GM19328 (cell line): ENCODE data around the gene PLCB1.

Source experiments
- ATAC-seq: cut with Tn5 transposase; IDR thresholded peaks from one replicate; pipeline ENCODE4 v1.9.1; 2021; ENCODE audit warnings: mild to moderate bottlenecking, moderate library complexity; ENCODE audit not compliant: unreplicated experiment

Gene PLCB1

GRCh38 chr20:8210749-8211148 is 78.7 kb downstream of the PLCB1 start:
- no peak for ATAC-seq

- ATAC-seq = no peak
Observed at GRCh38 chr20:8212286-8212685, 80.2 kb downstream of the PLCB1 start.

GRCh38 chr20:8213270-8213669 is 81.2 kb downstream of the PLCB1 start:
- no peak for ATAC-seq

- peak; percentile 82 for ATAC-seq
Observed at GRCh38 chr20:8213831-8214587, 81.9 kb downstream of the PLCB1 start.

- ATAC-seq = no peak
Observed at GRCh38 chr20:8215361-8215781, 83.3 kb downstream of the PLCB1 start.

- ATAC-seq = no peak
Observed at GRCh38 chr20:8216375-8217200, 84.5 kb downstream of the PLCB1 start.

GRCh38 chr20:8218861-8219260 is 86.8 kb downstream of the PLCB1 start:
- no peak for ATAC-seq

- ATAC-seq = no peak
Observed at GRCh38 chr20:8219403-8219802, 87.3 kb downstream of the PLCB1 start.

GRCh38 chr20:8220716-8221115 is 88.7 kb downstream of the PLCB1 start:
- ATAC-seq = no peak

- peak; percentile 67 for ATAC-seq
Observed at GRCh38 chr20:8221887-8222419, 89.9 kb downstream of the PLCB1 start.

- no peak for ATAC-seq
Observed at GRCh38 chr20:8223091-8223870, 91.2 kb downstream of the PLCB1 start.

GRCh38 chr20:8225658-8226057 is 93.6 kb downstream of the PLCB1 start:
- no peak for ATAC-seq

GRCh38 chr20:8226106-8226505 is 94.0 kb downstream of the PLCB1 start:
- no peak for ATAC-seq

- no peak for ATAC-seq
Observed at GRCh38 chr20:8227293-8227692, 95.2 kb downstream of the PLCB1 start.

- ATAC-seq = no peak
Observed at GRCh38 chr20:8228315-8228714, 96.2 kb downstream of the PLCB1 start.

GRCh38 chr20:8229090-8229489 is 97.0 kb downstream of the PLCB1 start:
- ATAC-seq = no peak

GRCh38 chr20:8231038-8231437 is 99.0 kb downstream of the PLCB1 start:
- ATAC-seq = no peak

GRCh38 chr20:8232332-8232731 is 100.3 kb downstream of the PLCB1 start:
- ATAC-seq = no peak

GRCh38 chr20:8234580-8234979 is 102.5 kb downstream of the PLCB1 start:
- ATAC-seq = no peak

GRCh38 chr20:8242066-8242465 is 110.0 kb downstream of the PLCB1 start:
- no peak for ATAC-seq
